ENCODE measurements around the gene FYB1. TPM values are rescaled to one million over a fixed set of nuclear protein-coding genes. Genes with fewer than 3 reads are reported as not detected.

Gene FYB1
- total RNA-seq, 1 donor from 2014 or later, result 0.31 TPM

DNA sequence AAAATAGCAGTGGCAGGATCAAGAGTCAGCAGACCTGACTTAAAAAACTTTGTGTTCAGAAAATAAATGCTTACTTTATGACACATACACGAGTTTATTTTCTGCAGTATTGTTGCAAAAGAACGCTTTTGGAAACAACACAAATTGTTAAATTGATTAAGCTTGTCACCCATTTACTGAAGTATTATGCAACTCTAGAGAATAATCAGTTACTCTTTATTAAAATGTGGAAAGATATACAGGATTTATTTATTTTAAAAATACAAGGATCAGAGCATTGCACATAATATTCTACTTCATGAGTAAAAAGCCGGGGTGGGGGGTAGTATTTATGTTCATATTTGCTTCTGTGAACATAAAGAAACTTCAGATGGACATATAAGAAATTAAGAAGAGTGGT lies 20.0 kb downstream of the FYB1 start:
- H3K4me1 Mint-ChIP-seq (ENCODE audit: unreplicated experiment), result peaks cover 21% of the 10 kb centered on the region
- H3K27me3 Mint-ChIP-seq (ENCODE audit: unreplicated experiment), result peaks cover 2% of the 10 kb centered on the region
- DNase-seq (ENCODE audit: low spot score), result no peak
- no peaks in the 10 kb centered on the region for H3K36me3 Mint-ChIP-seq (ENCODE audit: low read depth, unreplicated experiment)
- no peak overlapping the region for H3K4me3 Mint-ChIP-seq (ENCODE audit: unreplicated experiment)
- no peaks in the 10 kb centered on the region for H3K9me3 Mint-ChIP-seq (ENCODE audit: unreplicated experiment)
- no peak overlapping the region for H3K27ac Mint-ChIP-seq (ENCODE audit: unreplicated experiment)
- no peak for TF ChIP-seq CTCF (IDR thresholded peaks at IDR 0.05; ENCODE audit: unreplicated experiment)

DNA sequence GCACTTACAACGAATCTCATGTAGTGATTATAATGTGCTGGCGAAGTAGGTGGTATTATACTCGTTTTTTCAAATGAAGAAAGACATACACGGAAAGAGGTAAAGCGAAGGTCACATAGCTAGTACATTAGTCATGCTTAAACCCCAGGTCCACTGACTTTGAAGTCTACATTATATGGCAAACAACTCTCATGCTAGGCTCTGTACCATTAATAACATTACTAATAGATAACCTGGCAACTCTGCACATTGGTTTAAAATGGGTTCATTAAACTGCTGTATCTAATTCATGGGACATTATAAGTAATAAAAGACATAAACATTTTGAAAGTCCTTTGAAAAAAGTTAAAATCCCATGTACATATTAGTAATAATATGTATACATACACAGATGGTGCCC lies 21.2 kb downstream of the FYB1 start:
- H3K9me3 Mint-ChIP-seq (ENCODE audit: unreplicated experiment), result no peaks in the 10 kb centered on the region
- no peak overlapping the region for H3K4me3 Mint-ChIP-seq (ENCODE audit: unreplicated experiment)
- no peak overlapping the region for H3K27ac Mint-ChIP-seq (ENCODE audit: unreplicated experiment)
- no peaks in the 10 kb centered on the region for H3K36me3 Mint-ChIP-seq (ENCODE audit: low read depth, unreplicated experiment)
- H3K27me3 Mint-ChIP-seq (ENCODE audit: unreplicated experiment), result no peaks in the 10 kb centered on the region
- no peak for TF ChIP-seq CTCF (IDR thresholded peaks at IDR 0.05; ENCODE audit: unreplicated experiment)
- peaks cover 27% of the 10 kb centered on the region for H3K4me1 Mint-ChIP-seq (ENCODE audit: unreplicated experiment)
- DNase-seq (ENCODE audit: low spot score), result no peak

- DNase-seq (ENCODE audit: low spot score), result no peak
- Mint-ChIP-seq H3K4me3 (ENCODE audit: unreplicated experiment) (no peak overlapping the region), H3K9me3 (ENCODE audit: unreplicated experiment) (no peaks in the 10 kb centered on the region), H3K27ac (ENCODE audit: unreplicated experiment) (no peak overlapping the region), H3K36me3 (ENCODE audit: low read depth, unreplicated experiment) (no peaks in the 10 kb centered on the region), H3K27me3 (ENCODE audit: unreplicated experiment) (no peaks in the 10 kb centered on the region), H3K4me1 (ENCODE audit: unreplicated experiment) (peaks cover 27% of the 10 kb centered on the region)
- TF ChIP-seq CTCF (IDR thresholded peaks at IDR 0.05; ENCODE audit: unreplicated experiment), result no peak
Observed at GRCh38 chr5:39197556-39197955, 21.8 kb downstream of the FYB1 start.

GRCh38 chr5:39195198-39195826 lies 24.1 kb downstream of the FYB1 start:
- DNase-seq (ENCODE audit: low spot score), result no peak
- H3K9me3 Mint-ChIP-seq (ENCODE audit: unreplicated experiment), result no peaks in the 10 kb centered on the region
- H3K36me3 Mint-ChIP-seq (ENCODE audit: low read depth, unreplicated experiment), result no peaks in the 10 kb centered on the region
- H3K27ac Mint-ChIP-seq (ENCODE audit: unreplicated experiment), result no peak overlapping the region
- peaks cover 17% of the 10 kb centered on the region for H3K4me1 Mint-ChIP-seq (ENCODE audit: unreplicated experiment)
- H3K4me3 Mint-ChIP-seq (ENCODE audit: unreplicated experiment), result no peak overlapping the region
- H3K27me3 Mint-ChIP-seq (ENCODE audit: unreplicated experiment), result no peaks in the 10 kb centered on the region
- no peak for TF ChIP-seq CTCF (IDR thresholded peaks at IDR 0.05; ENCODE audit: unreplicated experiment)

GRCh38 chr5:39194466-39195136 lies 24.8 kb downstream of the FYB1 start:
- H3K4me1 Mint-ChIP-seq (ENCODE audit: unreplicated experiment), result peaks cover 17% of the 10 kb centered on the region
- no peaks in the 10 kb centered on the region for H3K27me3 Mint-ChIP-seq (ENCODE audit: unreplicated experiment)
- H3K9me3 Mint-ChIP-seq (ENCODE audit: unreplicated experiment), result no peaks in the 10 kb centered on the region
- no peaks in the 10 kb centered on the region for H3K36me3 Mint-ChIP-seq (ENCODE audit: low read depth, unreplicated experiment)
- H3K4me3 Mint-ChIP-seq (ENCODE audit: unreplicated experiment), result no peak overlapping the region
- H3K27ac Mint-ChIP-seq (ENCODE audit: unreplicated experiment), result peak overlapping the region; percentile 45
- no peak for DNase-seq (ENCODE audit: low spot score)
- TF ChIP-seq CTCF (IDR thresholded peaks at IDR 0.05; ENCODE audit: unreplicated experiment), result no peak
